Natural killer cell (primary cell): Measurements from ENCODE around the gene MGP. TPM values are rescaled to one million over a fixed set of nuclear protein-coding genes. Genes with fewer than 3 reads are reported as not detected.

Experiments used
- ATAC-seq, 3 donors: fragments of 150-1000 bp in 2 of 3; fragments of 200-7000 bp in 1 of 3; cut with Tn5 transposase; 1 replicate in 1 of 3; 2 replicates in 2 of 3; pipeline ENCODE4 v1.10.0; 2021; ENCODE audit warnings: mild to moderate bottlenecking in 2 of 3, moderate library complexity in 2 of 3
- DNase-seq, 2 donors: peaks; one replicate each; pipeline versions ENCODE4 v3.0.0 to v3.0.0-alpha.2; 2013 to 2021; ENCODE audit warnings: mixed read lengths in 1 of 2
- H3K27ac ChIP-seq: one replicate; pipeline ENCODE4 v1.5.1; 2013; ENCODE audit warnings: mild to moderate bottlenecking, low read length
- H3K27me3 ChIP-seq: one replicate; pipeline ENCODE4 v1.6.1; 2013; ENCODE audit warnings: low read length; ENCODE audit not compliant: control insufficient read depth, insufficient read depth
- H3K36me3 ChIP-seq: one replicate; pipeline ENCODE4 v1.6.1; 2013; ENCODE audit warnings: low read length; ENCODE audit not compliant: control insufficient read depth, insufficient read depth
- H3K4me1 ChIP-seq: one replicate; pipeline ENCODE4 v1.6.1; 2013; ENCODE audit warnings: low read length; ENCODE audit not compliant: control insufficient read depth, insufficient read depth
- H3K4me3 ChIP-seq: one replicate; pipeline ENCODE4 v1.5.1; 2013; ENCODE audit warnings: low read length
- H3K9me3 ChIP-seq: one replicate; pipeline ENCODE4 v1.6.1; 2013; ENCODE audit warnings: low read length; ENCODE audit not compliant: control insufficient read depth, insufficient read depth
- H3K27ac Mint-ChIP-seq, 2 donors: one replicate each; pipeline ENCODE4 v1.8.0; 2022; ENCODE audit warnings: mild to moderate bottlenecking in 2 of 2, mixed read lengths in 2 of 2, moderate library complexity in 1 of 2
- H3K27me3 Mint-ChIP-seq, 2 donors: one replicate each; pipeline ENCODE4 v1.8.0; 2022; ENCODE audit warnings: low read depth in 2 of 2, mixed read lengths in 2 of 2
- H3K36me3 Mint-ChIP-seq: one replicate; pipeline ENCODE4 v1.8.0; 2022; ENCODE audit warnings: mixed read lengths
- H3K4me1 Mint-ChIP-seq, 2 donors: one replicate each; pipeline ENCODE4 v1.8.0; 2022; ENCODE audit warnings: mixed read lengths in 2 of 2
- H3K4me3 Mint-ChIP-seq: one replicate; pipeline ENCODE4 v1.8.0; 2022; ENCODE audit warnings: mild to moderate bottlenecking, moderate library complexity, mixed read lengths
- H3K9me3 Mint-ChIP-seq, 2 donors: one replicate each; pipeline ENCODE4 v1.8.0; 2022; ENCODE audit warnings: mixed read lengths in 2 of 2
- CTCF ChIP-seq: fragments of 200-600 bp; IDR thresholded peaks from one replicate; pipeline ENCODE4 v1.8.0; 2022; ENCODE audit warnings: antibody characterized with exemption
- WGBS: methylation state at CpG from one replicate; pipeline ENCODE4 v1.1.7; 2013; ENCODE audit warnings: missing lambda C conversion rate; ENCODE audit not compliant: insufficient coverage; 5-methylcytosine and 5-hydroxymethylcytosine counted together
- intact Hi-C: fragments of 100-400 bp; cut with micrococcal nuclease; formaldehyde crosslinking; loops from one replicate; pipeline ENCODE4 v1.14.2; 2022
- total RNA-seq, 4 donors: library from RNA; stranded (reverse); fragments of 120-200 nt in 1 of 4; gene quantifications; one replicate each; pipeline versions ENCODE4 v1.2.3 to v1.2.4, GENCODE V29; 2013 to 2022

Gene MGP
- total RNA-seq = 1 to 10 TPM in 1 of 3 donors, under 1 TPM in 1, not detected in 1; 0.89 to 1.1 TPM
- 0.50 TPM for total RNA-seq (2013)

DNA sequence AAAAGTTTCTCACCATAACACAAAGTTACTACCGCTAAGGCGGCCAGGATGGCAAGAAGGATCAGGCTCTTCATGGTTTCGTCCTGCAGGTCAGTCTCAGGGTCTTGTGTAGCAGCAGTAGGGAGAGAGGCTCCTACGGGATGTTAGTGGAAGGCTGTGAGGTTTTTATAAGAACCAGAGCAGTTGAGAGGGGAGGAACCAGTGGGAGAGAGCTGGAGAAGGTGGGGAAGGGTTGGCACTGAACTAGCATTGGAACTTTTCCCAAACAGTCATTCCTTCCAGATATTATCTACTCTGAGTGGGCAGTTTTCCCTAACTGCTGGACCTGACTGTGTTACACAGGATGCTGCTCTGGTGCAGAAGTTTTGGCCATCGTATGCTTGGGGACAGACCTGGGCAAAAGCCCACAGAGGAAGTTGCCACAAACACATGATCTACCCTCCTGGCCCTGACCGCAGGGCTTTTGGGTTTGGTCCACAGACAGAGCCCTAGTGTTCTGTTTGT is at the start of gene MGP:
Gene MGP (minus strand): TSS at position 137 of the 504 bp plus-strand sequence. CDS start 63 bp downstream, at position 74.
- Histone ChIP-seq H3K4me3 (no peak within 1 kb of the TSS), H3K27me3 (peaks cover 8% of the 10 kb centered on the region), H3K4me1 (peaks cover 8% of the 10 kb centered on the region), H3K9me3 (no peaks in the 10 kb centered on the region), H3K27ac (no peak within 1 kb of the TSS), H3K36me3 (no peaks in the 10 kb centered on the region)
- Mint-ChIP-seq H3K27me3 (peaks cover 36 to 67% of the 10 kb centered on the region in 2 donors), H3K27ac (peak within 1 kb of the TSS; percentile 61 to 88), H3K9me3 (no peaks in the 10 kb centered on the region), H3K4me1 (peaks cover 23 to 27% of the 10 kb centered on the region in 2 donors), H3K36me3 (no peaks in the 10 kb centered on the region), H3K4me3 (peak within 1 kb of the TSS; percentile 62)
- 50% methylated on average over 5 of the region's 6 CpGs for WGBS
- DNase-seq (peak in 1 of 2 donors; percentile 10), ATAC-seq (no peak)
- intact Hi-C loops = loop anchor here (2.0 kb wide), 1 partner anchor 115 kb away; a partner anchor contains a TSS
- TF ChIP-seq CTCF = no peak

DNA sequence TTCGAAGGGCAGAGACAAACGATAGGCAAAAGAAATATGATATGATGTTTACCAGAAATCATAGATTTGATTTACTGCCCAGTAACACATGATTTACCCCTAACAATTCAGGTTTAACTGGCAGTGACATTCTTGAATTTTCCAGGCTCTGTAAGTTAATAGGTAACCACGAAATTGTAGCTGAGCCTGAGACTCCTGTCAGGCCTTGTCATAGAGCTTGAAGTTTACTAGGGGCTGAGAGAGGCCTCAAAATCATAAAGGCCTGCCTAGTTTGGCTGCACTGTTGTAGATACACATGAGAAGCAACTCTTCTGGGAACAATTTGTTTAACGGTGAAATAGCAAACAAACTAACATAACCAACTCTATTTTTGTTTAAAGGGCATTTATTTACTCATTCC is 49.4 kb upstream of the MGP start:
- intact Hi-C loops = no loop called here
- no peaks in the 10 kb centered on the region for H3K9me3 Mint-ChIP-seq
- DNase-seq (no peak), ATAC-seq (no peak)
- H3K27ac ChIP-seq = no peak overlapping the region
- H3K4me3 Mint-ChIP-seq = no peak overlapping the region
- no peaks in the 10 kb centered on the region for H3K27me3 ChIP-seq
- peaks cover 29 to 36% of the 10 kb centered on the region in 2 donors for H3K4me1 Mint-ChIP-seq
- H3K36me3 ChIP-seq = peaks cover 69% of the 10 kb centered on the region
- TF ChIP-seq CTCF = no peak
- H3K9me3 ChIP-seq = no peaks in the 10 kb centered on the region
- 50% methylated on average over 1 of the region's 4 CpGs for WGBS
- H3K4me1 ChIP-seq = peaks cover 8% of the 10 kb centered on the region
- H3K27me3 Mint-ChIP-seq = no peaks in the 10 kb centered on the region
- peak overlapping the region; percentile 12 to 51 for H3K27ac Mint-ChIP-seq
- no peak overlapping the region for H3K4me3 ChIP-seq
- peaks cover 22% of the 10 kb centered on the region for H3K36me3 Mint-ChIP-seq

DNA sequence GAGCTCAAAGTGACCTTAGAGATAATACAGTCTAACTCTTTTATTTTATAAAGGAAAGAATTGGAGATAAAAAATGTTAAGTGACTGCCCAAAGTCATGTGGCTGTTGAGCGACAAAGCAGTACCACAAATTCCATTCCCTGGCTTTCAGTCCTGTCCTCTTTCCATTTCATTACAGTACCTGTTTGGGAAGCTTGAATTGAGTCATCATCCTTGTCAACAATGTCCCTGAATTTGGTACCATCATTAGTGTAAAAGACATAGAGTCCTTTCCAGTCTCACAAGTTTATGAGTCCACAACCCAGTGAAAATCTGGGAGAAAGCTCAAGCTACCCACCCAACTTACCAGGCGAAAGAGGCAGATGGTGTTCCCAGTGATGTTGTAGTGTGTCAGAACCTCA is 48.9 kb upstream of the MGP start:
- H3K27ac Mint-ChIP-seq = peak overlapping the region; percentile 12 to 51
- no peaks in the 10 kb centered on the region for H3K27me3 Mint-ChIP-seq
- Histone ChIP-seq H3K27ac (no peak overlapping the region), H3K27me3 (no peaks in the 10 kb centered on the region), H3K9me3 (no peaks in the 10 kb centered on the region), H3K4me3 (no peak overlapping the region), H3K4me1 (peaks cover 8% of the 10 kb centered on the region), H3K36me3 (peaks cover 69% of the 10 kb centered on the region)
- no peaks in the 10 kb centered on the region for H3K9me3 Mint-ChIP-seq
- DNase-seq (no peak), ATAC-seq (no peak)
- H3K4me3 Mint-ChIP-seq = no peak overlapping the region
- intact Hi-C loops = no loop called here
- peaks cover 24 to 31% of the 10 kb centered on the region in 2 donors for H3K4me1 Mint-ChIP-seq
- 100% methylated on average over 2 of the region's 2 CpGs for WGBS
- peaks cover 16% of the 10 kb centered on the region for H3K36me3 Mint-ChIP-seq
- TF ChIP-seq CTCF = no peak
